Measurements from ENCODE around the gene KRT76. TPM values are rescaled to one million over a fixed set of nuclear protein-coding genes. Genes with fewer than 3 reads are reported as not detected.

KRT76 gene
- total and polyA plus RNA-seq, 2 donors (not counting 1 experiment from before 2014, with no cell fraction given) = not detected

GRCh38 chr12:52789637-52790426, 12.7 kb upstream of the KRT76 start:
- Histone ChIP-seq H3K4me3 (ENCODE audit: control extremely low read depth in 1 of 5, extremely low read depth in 1 of 5, insufficient read depth in 1 of 5, low read depth in 2 of 5, low read length in 4 of 5) (no peak overlapping the region), H3K4me2 (replicated peaks; ENCODE audit: low read depth, low read length, poor library complexity, severe bottlenecking) (no peak overlapping the region), H3K27me3 (replicated peaks in 1 of 4; ENCODE audit: control extremely low read depth in 1 of 4, control insufficient read depth in 3 of 4, insufficient read depth in 4 of 4, low read length in 3 of 4) (peaks cover 0 to 13% (median 5%) of the 10 kb centered on the region in 4 experiments), H4K20me1 (ENCODE audit: control insufficient read depth, insufficient read depth, low read length, poor library complexity, severe bottlenecking) (no peaks in the 10 kb centered on the region), H3K79me2 (ENCODE audit: control insufficient read depth, insufficient read depth, low read length) (no peaks in the 10 kb centered on the region), H3K4me1 (ENCODE audit: control insufficient read depth in 2 of 2, insufficient read depth in 2 of 2, low read length in 2 of 2) (no peaks in the 10 kb centered on the region), H3K27ac (ENCODE audit: low read length in 2 of 2) (no peak overlapping the region), H3K9ac (ENCODE audit: low read length) (no peak overlapping the region), H3K36me3 (replicated peaks in 1 of 2; ENCODE audit: control extremely low read depth in 1 of 2, control insufficient read depth in 1 of 2, extremely low read depth in 1 of 2, insufficient read depth in 2 of 2, low read length in 1 of 2) (no peaks in the 10 kb centered on the region), H3K9me3 (ENCODE audit: control extremely low read depth in 1 of 3, control insufficient read depth in 2 of 3, insufficient read depth in 1 of 3, low read length in 2 of 3) (peaks cover 0 to 5% (median 0%) of the 10 kb centered on the region in 3 donors), H2AFZ (ENCODE audit: insufficient read depth, low read depth, low read length, poor library complexity, severe bottlenecking) (no peak overlapping the region)
- WGBS (ENCODE audit: insufficient coverage) = 28% methylated on average over 50 of the region's 50 CpGs
- no peaks in the 10 kb centered on the region for H3K4me1 Mint-ChIP-seq
- no peak for ATAC-seq (ENCODE audit: low read depth)
- ChIA-PET CTCF (no interaction called here), POLR2A (no interaction called here)
- intact Hi-C loops (cut with micrococcal nuclease) = no loop called here
- peaks cover 2% of the 10 kb centered on the region for H3K9me3 Mint-ChIP-seq (ENCODE audit: insufficient read depth)
- no peak overlapping the region for H3K4me3 Mint-ChIP-seq
- DNase-seq = no peak
- H3K27ac Mint-ChIP-seq = no peak overlapping the region
- TF ChIP-seq, protein P1, sequence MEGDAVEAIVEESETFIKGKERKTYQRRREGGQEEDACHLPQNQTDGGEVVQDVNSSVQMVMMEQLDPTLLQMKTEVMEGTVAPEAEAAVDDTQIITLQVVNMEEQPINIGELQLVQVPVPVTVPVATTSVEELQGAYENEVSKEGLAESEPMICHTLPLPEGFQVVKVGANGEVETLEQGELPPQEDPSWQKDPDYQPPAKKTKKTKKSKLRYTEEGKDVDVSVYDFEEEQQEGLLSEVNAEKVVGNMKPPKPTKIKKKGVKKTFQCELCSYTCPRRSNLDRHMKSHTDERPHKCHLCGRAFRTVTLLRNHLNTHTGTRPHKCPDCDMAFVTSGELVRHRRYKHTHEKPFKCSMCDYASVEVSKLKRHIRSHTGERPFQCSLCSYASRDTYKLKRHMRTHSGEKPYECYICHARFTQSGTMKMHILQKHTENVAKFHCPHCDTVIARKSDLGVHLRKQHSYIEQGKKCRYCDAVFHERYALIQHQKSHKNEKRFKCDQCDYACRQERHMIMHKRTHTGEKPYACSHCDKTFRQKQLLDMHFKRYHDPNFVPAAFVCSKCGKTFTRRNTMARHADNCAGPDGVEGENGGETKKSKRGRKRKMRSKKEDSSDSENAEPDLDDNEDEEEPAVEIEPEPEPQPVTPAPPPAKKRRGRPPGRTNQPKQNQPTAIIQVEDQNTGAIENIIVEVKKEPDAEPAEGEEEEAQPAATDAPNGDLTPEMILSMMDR (IDR thresholded peaks at IDR 0.05) = no peak
- no peak for TF ChIP-seq EZH2 (IDR thresholded peaks at IDR 0.05; ENCODE audit: borderline replicate concordance, insufficient read depth, low read depth, low read length, poor library complexity, severe bottlenecking)
- peaks cover 44% of the 10 kb centered on the region for H3K27me3 Mint-ChIP-seq

GRCh38 chr12:52788876-52789636, 11.9 kb upstream of the KRT76 start:
- Mint-ChIP-seq H3K27ac (no peak overlapping the region), H3K4me1 (no peaks in the 10 kb centered on the region), H3K27me3 (peaks cover 44% of the 10 kb centered on the region), H3K4me3 (no peak overlapping the region), H3K9me3 (ENCODE audit: insufficient read depth) (peaks cover 2% of the 10 kb centered on the region)
- H3K9ac ChIP-seq (ENCODE audit: low read length) = no peak overlapping the region
- no peaks in the 10 kb centered on the region for H3K4me1 ChIP-seq (ENCODE audit: control insufficient read depth in 2 of 2, insufficient read depth in 2 of 2, low read length in 2 of 2)
- WGBS (ENCODE audit: insufficient coverage) = 100% methylated on average over 4 of the region's 11 CpGs
- DNase-seq = no peak
- no peak overlapping the region for H3K27ac ChIP-seq (ENCODE audit: low read length in 2 of 2)
- ChIA-PET CTCF (no interaction called here), POLR2A (no interaction called here)
- intact Hi-C loops (cut with micrococcal nuclease) = no loop called here
- H4K20me1 ChIP-seq (ENCODE audit: control insufficient read depth, insufficient read depth, low read length, poor library complexity, severe bottlenecking) = no peaks in the 10 kb centered on the region
- no peak overlapping the region for H2AFZ ChIP-seq (ENCODE audit: insufficient read depth, low read depth, low read length, poor library complexity, severe bottlenecking)
- H3K4me2 ChIP-seq (replicated peaks; ENCODE audit: low read depth, low read length, poor library complexity, severe bottlenecking) = no peak overlapping the region
- peaks cover 0 to 5% (median 0%) of the 10 kb centered on the region in 3 donors for H3K9me3 ChIP-seq (ENCODE audit: control extremely low read depth in 1 of 3, control insufficient read depth in 2 of 3, insufficient read depth in 1 of 3, low read length in 2 of 3)
- TF ChIP-seq, protein P1 (IDR thresholded peaks at IDR 0.05) = no peak
- no peak overlapping the region for H3K4me3 ChIP-seq (ENCODE audit: control extremely low read depth in 1 of 5, extremely low read depth in 1 of 5, insufficient read depth in 1 of 5, low read depth in 2 of 5, low read length in 4 of 5)
- no peak for ATAC-seq (ENCODE audit: low read depth)
- H3K36me3 ChIP-seq (replicated peaks in 1 of 2; ENCODE audit: control extremely low read depth in 1 of 2, control insufficient read depth in 1 of 2, extremely low read depth in 1 of 2, insufficient read depth in 2 of 2, low read length in 1 of 2) = no peaks in the 10 kb centered on the region
- H3K27me3 ChIP-seq (replicated peaks in 1 of 4; ENCODE audit: control extremely low read depth in 1 of 4, control insufficient read depth in 3 of 4, insufficient read depth in 4 of 4, low read length in 3 of 4) = peaks cover 0 to 13% (median 5%) of the 10 kb centered on the region in 4 experiments
- H3K79me2 ChIP-seq (ENCODE audit: control insufficient read depth, insufficient read depth, low read length) = no peaks in the 10 kb centered on the region
